Measurements from ENCODE around the gene AGMO. TPM values are rescaled to one million over a fixed set of nuclear protein-coding genes. Genes with fewer than 3 reads are reported as not detected.
A peak's percentile ranks its signal among the peaks of the same experiment; 100 is the strongest.

The AGMO gene
- total and polyA plus RNA-seq, 2 of the 8 experiments (the other 6 are each of a cell fraction or from before 2014, with no cell fraction given): 0.22 to 0.45 TPM

DNA sequence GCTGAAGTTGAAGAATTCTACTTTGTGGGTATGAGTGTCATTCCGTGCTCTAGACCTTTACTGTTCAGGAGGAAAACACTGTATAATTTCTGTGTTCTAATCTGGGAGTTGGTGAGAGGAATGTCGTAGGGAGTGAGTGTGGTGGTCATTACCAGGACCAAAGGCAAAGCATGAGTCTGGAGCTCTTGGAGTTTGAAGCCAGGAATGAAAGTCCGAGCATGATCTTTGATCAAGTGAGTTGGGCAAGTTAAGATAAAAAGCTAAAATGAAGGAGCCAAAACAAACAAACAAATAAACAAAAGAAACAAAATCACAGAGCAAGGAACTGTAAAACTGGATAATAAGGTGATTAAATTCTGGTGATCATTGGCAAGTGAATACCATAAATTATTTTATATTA, 161.4 kb downstream of the AGMO start:
- H2AFZ ChIP-seq (ENCODE audit: low read length): no peak overlapping the region
- DNase-seq (ENCODE audit: low read depth in 1 of 2, low spot score in 2 of 2): no peak
- no peak for FAIRE-seq

More for the DNA sequence above, 161.4 kb downstream of the AGMO start:
- no peak overlapping the region for H3K4me3 ChIP-seq (ENCODE audit: extremely low read depth in 1 of 4, insufficient read depth in 2 of 4, low read depth in 3 of 4, low read length in 4 of 4)
- no peaks in the 10 kb centered on the region for H4K20me1 ChIP-seq (replicated peaks in 1 of 2; ENCODE audit: control insufficient read depth in 1 of 2, insufficient read depth in 2 of 2, low read length in 2 of 2)
- POLR2A ChIA-PET (ENCODE audit: partially characterized antibody): no interaction called here
- H3K18ac ChIP-seq (ENCODE audit: extremely low read depth, low read length): no peak overlapping the region
- H2BK12ac ChIP-seq (ENCODE audit: low read depth, low read length): no peak overlapping the region
- peak overlapping the region; percentile 42 for H4K91ac ChIP-seq (replicated peaks; ENCODE audit: insufficient read length, low read length)
- no peak overlapping the region for H2BK120ac ChIP-seq (replicated peaks; ENCODE audit: low read depth, low read length)
- 78% methylated on average over 3 of the region's 3 CpGs; no CpG with 5 or more reads in 1 of the 2 experiments for WGBS, 2 experiments (ENCODE audit: extremely low coverage in 1 of 2, insufficient coverage in 1 of 2, insufficient read length in 1 of 2, insufficient replicate concordance in 2 of 2, low coverage in 1 of 2, low lambda C conversion rate in 2 of 2, missing lambda C conversion rate in 1 of 2)
- no peak overlapping the region for H2BK20ac ChIP-seq (ENCODE audit: low read length)
- peaks cover 0 to 6% of the 10 kb centered on the region in 2 experiments; a peak in 1 of 4 replicates for H3K9me3 ChIP-seq (ENCODE audit: insufficient read depth in 2 of 2, low read depth in 1 of 2, low read length in 1 of 2)
- H3K4ac ChIP-seq (replicated peaks; ENCODE audit: insufficient read length, low read depth, low read length): no peak overlapping the region
- H3K36me3 ChIP-seq (ENCODE audit: control insufficient read depth in 2 of 4, insufficient read depth in 4 of 4, low read length in 3 of 4): peaks cover 0 to 3% (median 0%) of the 10 kb centered on the region in 4 experiments; a peak in 1 of 8 replicates
- H2BK5ac ChIP-seq (ENCODE audit: low read depth, low read length): no peak overlapping the region
- no peaks in the 10 kb centered on the region for H3K27me3 ChIP-seq (replicated peaks in 1 of 4; ENCODE audit: control insufficient read depth in 3 of 4, extremely low read depth in 1 of 4, insufficient read depth in 3 of 4, low read length in 3 of 4)
- CTCF ChIA-PET (ENCODE audit: partially characterized antibody): no interaction called here
- no peak overlapping the region for H3K27ac ChIP-seq (ENCODE audit: low read depth, low read length)
- no peak overlapping the region for H3K9ac ChIP-seq (replicated peaks in 1 of 4; ENCODE audit: extremely low read depth in 1 of 4, low read depth in 3 of 4, low read length in 3 of 4)
- no peak overlapping the region for H3K56ac ChIP-seq (replicated peaks; ENCODE audit: insufficient read length, low read depth, low read length)
- peaks cover 0 to 3% (median 0%) of the 10 kb centered on the region in 4 experiments; a peak in 1 of 7 replicates for H3K4me1 ChIP-seq (replicated peaks in 1 of 4; ENCODE audit: control insufficient read depth in 3 of 4, insufficient read depth in 4 of 4, low read length in 3 of 4)
- H2AK5ac ChIP-seq (ENCODE audit: low read depth, low read length): no peak overlapping the region
- no peaks in the 10 kb centered on the region for H3K79me1 ChIP-seq (ENCODE audit: low read depth, low read length)
- no peak overlapping the region for H4K5ac ChIP-seq (ENCODE audit: insufficient read length, low read depth, low read length)
- H3K79me2 ChIP-seq (ENCODE audit: control insufficient read depth in 1 of 2, insufficient read depth in 2 of 2, low read length in 2 of 2): no peaks in the 10 kb centered on the region
- H2BK15ac ChIP-seq (ENCODE audit: low read length): no peak overlapping the region
- no peak overlapping the region for H3K4me2 ChIP-seq (ENCODE audit: insufficient read depth in 1 of 2, low read depth in 2 of 2, low read length in 2 of 2)
- no peak overlapping the region for H3K23ac ChIP-seq (ENCODE audit: insufficient read length)
- no peak overlapping the region for H4K8ac ChIP-seq (ENCODE audit: extremely low read depth, insufficient read depth, low read length)
- no peaks in the 10 kb centered on the region for H3K23me2 ChIP-seq (ENCODE audit: low read depth, low read length)
- no peak overlapping the region for H3K14ac ChIP-seq (ENCODE audit: insufficient read length)
